Measurements from ENCODE around the gene C18orf63.

DNA sequence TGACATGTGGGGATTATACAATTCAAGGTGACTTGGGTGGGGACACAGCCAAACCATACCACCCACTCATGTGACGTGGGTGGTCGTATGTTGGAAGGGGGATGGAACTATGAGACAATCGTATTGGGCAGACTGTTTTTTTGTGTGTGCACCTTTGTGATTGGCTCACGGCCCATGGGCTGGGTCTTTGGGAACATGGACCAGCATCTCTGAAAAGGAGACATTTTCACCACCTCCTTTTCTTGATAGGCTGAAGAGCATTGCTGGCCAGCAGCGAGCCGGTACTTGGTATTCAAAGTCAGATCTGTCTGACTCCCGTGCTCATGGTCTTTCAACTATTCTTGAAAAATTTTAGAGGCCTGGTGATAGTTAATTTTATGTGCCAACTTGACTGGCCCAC is 79.4 kb downstream of the C18orf63 start:
- TF ChIP-seq CTCF (conservative IDR thresholded peaks at IDR 0.05; ENCODE audit: low read length): no peak
- TF ChIP-seq EZH2phosphoT487 (IDR thresholded peaks at IDR 0.05; ENCODE audit: borderline replicate concordance, low read depth, low read length): no peak

All from OCI-LY7 (cell line).